Measurements from ENCODE around the gene BCL2A1.
"Not testable (repeated sequence)": the region's sequence is repeated elsewhere in the genome, so short reads cannot be mapped to it uniquely, and the experiment has no call there.

BCL2A1 gene

DNA sequence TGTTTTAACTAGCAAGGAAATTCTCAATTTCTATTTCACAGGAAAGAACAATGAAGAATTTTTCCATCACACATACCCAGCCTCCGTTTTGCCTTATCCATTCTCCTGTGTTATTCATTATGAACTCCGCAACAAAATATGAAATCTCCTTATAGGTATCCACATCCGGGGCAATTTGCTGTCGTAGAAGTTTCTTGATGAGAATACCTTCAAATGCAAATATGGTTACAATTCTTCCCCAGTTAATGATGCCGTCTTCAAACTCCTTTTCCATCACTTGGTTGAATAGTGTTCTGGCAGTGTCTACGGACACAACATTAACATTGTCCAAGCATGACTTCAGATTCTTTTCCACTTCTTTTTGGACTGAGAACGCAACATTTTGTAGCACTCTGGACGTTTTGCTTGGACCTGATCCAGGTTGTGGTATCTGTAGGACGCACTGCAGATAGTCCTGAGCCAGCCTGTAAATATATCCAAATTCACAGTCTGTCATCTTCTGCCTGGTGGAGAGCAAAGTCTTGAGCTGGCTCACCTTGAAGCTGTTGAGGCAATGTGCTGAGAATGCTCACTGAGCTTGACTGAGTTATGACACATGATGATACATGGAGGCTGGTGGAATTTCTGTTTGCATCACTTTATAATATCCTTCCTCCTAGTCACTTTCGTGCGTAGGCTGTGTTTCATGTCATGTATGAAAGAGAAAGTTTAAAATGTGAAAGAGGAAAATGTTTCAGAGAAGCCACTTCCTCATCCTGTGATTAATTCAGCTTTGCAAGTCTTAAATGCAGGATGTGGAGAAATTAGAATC lies at the start of gene BCL2A1:
TSS of gene BCL2A1 (minus strand) at position 573 of the 811 bp plus-strand sequence. CDS start at position 496, 77 bp downstream.
- no peak for DNase-seq (ENCODE audit: low read depth, low spot score)

DNA sequence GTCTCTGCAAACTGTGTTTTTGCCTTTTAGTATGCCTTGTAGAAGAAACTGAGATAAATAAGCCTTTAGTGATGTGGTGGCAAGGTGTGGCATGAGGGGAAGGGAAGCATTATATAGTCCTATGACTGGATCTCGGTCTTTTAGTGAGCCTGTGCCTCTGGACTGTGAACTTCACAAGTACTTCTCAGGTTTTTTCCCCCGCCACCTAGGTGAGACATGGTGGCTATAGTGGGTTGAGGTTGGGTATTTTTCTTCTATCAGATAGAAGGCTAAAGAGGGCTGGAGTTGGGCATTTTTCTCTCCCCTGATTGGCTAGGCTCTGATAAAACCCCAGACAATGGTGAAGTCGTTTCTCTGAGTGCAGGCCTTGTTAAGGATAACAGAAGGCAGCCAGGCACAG lies 49.7 kb upstream of the BCL2A1 start:
- no peak for DNase-seq (ENCODE audit: low read depth, low spot score)

DNA sequence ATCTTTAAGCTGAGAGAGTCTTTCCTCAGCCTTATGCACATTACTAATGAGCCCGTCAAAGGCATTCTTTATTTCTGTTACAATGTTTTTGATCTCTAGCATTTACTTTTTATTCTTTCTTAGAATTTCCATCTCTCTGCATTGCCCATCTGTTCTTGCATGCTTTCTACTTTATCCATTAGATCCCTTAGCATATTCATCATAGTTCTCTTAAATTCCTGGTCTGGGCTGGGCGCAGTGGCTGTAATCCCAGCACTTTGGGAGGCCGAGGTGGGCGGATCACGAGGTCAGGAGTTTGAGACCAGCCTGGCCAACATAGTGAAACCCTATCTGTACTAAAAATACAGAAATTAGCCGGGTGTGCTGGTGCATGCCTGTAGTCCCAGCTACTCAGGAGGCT lies 49.2 kb upstream of the BCL2A1 start:
- DNase-seq (ENCODE audit: low read depth, low spot score) = not testable (repeated sequence)

DNA sequence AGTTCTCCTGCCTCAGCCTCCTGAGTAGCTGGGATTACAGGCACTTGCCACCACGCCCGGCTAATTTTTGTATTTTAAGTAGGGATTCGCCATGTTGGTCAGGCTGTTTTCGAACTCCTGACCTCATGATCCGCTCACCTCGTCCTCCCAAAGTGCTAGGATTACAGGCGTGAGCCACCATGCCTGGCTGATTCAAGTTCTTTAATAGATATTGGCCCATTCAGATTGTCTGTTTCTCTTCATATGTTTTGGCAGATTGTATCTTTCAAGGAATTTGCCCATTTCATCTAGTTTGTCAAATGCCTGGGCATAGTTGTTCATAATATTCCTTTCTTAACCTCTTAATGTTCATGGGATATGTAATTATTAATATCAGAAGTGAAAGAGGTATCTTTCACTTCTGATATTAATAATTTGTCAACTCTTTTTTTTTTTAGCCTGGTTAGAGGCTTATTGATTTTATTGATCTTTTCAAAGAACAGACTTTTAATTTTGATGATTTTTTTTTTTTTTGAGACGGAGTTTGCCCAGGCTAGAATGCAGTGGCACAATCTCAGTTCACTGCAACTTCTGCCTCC lies 48.3 kb upstream of the BCL2A1 start:
- DNase-seq (ENCODE audit: low read depth, low spot score) = no peak

DNA sequence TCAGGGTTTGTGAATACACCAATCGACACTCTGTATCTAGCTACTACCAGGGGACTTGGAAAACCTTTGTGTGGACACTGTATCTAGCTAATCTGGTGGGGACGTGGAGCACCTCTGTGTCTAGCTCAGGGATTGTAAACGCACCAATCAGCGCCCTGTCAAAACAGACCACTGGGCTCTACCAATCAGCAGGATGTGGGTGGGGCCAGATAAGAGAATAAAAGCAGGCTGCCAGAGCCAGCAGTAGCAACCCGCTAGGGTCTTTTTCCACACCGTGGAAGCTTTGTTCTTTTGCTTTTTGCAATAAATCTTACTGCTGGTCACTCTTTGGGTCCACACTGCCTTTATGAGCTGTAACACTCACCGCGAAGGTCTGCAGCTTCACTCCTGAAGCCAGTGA lies 46.1 kb upstream of the BCL2A1 start:
- DNase-seq (ENCODE audit: low read depth, low spot score) = not testable (repeated sequence)

DNA sequence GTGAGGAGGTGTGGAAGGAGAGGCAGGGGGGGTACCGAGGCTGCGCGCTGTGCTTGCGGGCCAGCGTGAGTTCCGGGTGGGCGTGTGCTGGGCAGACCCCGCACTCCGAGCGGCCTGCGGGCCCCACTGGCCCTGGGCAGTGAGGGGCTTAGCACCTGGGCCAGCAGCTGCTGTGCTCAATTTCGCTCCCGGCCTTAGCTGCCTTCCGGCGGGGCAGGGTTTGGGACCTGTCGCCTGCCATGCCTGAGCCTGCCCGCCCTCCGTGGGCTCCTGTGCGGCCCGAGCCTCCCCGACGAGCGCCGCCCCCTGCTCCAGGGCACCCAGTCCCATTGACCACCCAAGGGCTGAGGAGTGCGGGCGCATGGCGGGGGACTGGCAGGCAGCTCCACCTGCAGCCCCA lies 45.5 kb upstream of the BCL2A1 start:
- not testable (repeated sequence) for DNase-seq (ENCODE audit: low read depth, low spot score)

DNA sequence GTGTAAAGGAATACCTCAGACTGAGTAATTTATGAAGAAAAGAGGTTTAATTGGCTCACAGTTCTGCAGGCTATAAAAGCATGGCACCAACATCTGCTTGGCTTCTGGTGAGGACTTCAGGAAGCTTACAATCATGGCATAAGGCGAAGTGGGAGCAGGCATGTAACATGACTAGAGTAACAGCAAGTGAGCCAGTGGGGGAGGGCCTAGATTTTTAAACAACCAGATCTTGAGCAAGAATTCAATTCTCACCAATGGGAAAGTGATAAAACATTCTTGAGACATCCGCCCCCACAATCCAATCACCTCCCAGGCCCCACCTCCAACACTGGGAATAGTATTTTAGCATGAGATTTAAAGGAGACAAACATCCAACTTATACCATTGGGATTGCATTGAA lies 44.2 kb upstream of the BCL2A1 start:
- DNase-seq (ENCODE audit: low read depth, low spot score) = no peak

DNA sequence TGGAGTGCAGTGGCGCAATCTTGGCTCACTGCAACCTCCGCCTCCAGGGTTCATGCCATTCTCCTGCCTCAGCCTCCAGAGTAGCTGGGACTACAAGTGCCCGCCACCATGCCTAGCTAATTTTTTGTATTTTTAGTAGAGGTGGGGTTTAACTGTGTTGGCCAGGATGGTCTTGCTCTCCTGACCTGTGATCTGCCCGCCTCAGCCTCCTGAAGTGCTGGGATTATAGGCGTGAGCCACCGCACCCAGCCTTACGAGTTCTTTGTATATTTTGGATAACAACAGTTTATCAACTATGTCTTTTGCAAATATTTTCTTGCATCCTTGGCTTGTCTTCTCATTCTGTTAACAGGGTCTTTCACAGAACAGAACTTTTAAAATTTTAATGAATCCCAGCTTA lies 43.2 kb upstream of the BCL2A1 start:
- not testable (repeated sequence) for DNase-seq (ENCODE audit: low read depth, low spot score)

DNA sequence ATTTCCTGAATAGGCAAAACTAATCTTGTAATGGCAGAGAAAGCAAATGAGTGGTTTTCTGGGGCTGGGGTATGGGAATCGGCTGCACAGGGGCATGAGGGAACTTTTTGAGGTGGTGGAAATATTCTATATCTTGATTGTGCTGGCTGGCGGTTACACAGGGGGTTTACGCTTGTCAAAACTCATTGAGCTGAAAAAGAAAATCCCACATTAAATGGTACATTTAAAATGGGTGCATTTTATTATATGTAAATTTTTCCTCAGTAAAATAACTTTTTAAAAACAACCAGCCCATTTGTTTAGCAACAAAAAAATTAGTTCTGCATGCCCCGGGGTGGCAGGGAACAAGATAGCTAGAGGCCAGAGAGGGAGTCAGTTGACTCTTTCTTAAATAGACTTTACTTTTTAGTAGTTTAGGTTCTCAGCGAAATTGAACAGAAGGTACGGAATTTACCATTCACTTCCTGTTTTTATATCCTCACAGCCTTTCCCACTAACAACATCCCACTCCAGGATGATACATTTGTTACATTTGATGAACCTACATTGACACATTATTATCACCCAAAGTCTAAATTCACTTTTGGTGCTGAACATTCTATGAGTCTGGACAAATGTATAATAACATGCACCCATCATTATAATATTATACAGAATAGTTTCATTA lies 41.2 kb upstream of the BCL2A1 start:
- no peak for DNase-seq (ENCODE audit: low read depth, low spot score)

DNA sequence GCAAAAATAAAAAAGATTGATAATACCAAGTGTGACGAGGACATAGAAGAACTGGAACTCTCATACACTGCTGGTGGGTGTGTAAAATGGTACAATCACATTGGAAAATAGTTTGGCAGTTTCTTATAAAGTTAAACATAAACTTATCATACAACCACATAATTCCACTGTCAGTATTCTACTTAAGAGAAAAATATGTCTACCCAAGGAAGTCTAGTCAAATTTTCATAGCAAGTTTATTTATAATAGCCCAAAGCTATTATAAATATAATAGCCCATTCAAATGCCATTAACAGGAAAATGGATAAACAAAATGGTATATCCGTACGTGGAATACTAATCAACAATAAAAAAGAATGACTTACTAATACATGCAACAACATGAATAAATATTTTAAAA lies 40.6 kb upstream of the BCL2A1 start:
- DNase-seq (ENCODE audit: low read depth, low spot score) = no peak

DNA sequence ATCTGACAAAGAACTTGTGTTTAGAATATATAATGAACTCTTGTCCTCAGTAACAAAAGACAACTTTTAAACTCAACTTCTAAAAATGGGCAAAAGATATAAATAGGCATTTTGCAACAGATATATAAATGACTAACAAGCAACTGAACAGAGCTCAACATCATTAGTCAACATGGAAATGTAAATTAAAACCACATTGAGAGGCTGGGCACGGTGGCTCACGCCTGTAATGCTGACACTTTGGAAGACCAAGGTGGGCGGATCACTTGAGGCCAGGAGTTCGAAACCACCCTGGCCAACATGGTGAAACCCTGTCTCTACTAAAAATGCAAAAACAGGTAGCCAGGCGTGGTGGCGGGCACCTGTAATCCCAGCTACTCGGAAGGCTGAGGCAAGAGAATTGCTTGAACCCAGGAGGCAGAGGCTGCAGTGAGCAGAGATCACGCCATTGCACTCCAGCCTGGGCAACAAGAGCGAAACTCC lies 40.1 kb upstream of the BCL2A1 start:
- not testable (repeated sequence) for DNase-seq (ENCODE audit: low read depth, low spot score)

DNA sequence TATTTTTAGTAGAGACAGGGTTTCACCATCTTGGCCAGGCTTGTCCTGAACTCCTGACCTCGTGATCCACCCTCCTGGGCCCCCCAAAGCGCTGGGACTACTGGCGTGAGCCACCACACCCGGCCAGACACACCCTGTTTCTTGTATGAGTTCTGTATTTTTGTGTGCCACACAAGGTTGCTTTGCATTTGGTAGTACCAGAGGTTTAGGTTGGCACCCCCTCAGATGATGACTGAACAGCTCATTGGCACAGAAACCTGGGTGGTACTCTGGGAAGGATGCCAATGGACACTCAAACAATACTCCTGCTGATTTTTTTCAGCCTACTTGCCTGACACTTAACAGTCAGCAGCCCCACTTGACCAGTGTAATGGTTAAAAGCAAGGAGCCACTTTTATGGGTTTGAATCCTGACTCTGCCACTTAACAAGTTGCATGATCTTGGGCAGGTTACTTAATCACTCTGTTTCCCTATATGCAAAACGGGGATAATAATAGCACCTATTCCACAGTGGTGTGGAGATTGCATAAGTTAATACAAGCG lies 39.2 kb upstream of the BCL2A1 start:
- DNase-seq (ENCODE audit: low read depth, low spot score) = no peak

DNA sequence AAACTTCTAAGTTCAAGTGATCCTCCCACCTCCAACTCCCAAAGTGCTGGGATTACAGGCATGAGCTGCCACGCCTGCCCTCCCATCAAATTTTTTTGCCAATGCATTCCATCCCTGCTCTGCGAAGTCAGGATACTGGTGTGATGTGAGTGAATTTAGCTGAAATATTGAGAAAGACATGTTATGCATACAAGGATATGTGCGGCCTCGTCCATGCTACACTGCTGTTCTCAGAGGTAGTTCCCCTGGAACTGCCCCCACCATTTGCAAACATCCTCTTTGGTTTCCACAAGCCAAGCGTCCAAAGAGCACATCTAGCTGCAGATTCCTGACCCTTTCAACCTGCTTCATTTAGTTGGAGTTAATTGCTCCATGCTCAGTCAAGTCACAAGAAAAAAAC lies 36.5 kb upstream of the BCL2A1 start:
- no peak for DNase-seq (ENCODE audit: low read depth, low spot score)

DNA sequence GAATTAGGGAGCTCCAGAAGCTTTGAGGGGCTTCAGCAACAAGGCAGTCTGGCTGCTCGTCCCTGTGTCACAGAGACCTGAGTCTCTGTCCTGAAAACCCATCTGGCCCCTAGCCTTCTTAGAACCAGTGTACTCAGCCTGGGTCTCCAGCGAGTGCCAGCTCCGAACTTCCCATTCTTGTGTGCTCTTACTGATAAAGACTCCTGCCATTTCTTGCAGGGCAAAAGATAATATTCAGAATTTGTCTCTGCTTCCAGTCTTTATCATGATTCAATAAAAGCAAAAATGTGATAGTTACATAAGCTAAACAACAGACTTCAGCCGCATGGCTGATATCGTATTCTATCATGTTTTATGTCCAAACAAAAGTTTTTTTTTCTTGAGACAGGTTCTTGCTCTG lies 36.0 kb upstream of the BCL2A1 start:
- DNase-seq (ENCODE audit: low read depth, low spot score) = no peak

DNA sequence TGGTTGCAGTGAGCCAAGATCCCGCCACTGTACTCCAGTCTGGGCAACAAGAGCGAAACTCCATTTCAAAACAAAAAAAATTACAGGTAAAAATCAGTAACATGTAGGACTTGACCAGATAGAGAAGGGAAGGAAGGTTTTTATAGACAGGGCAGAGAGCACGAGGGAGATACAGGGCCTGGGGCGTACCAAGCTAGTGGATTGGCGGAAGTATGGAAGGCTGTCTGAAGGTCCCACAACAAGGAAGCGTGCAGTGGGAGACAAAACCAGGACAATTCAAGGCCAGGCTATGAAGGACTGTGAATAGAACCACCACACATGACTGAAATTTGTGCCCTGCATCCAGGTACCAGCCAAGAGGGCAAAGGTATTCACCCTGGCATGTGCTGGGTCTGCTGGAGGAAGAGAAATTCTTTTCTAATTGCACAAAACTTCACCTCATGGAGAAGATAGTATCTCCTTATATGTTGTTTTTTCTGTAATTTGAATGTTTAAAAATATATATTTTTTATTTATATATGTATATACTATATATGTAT lies 33.0 kb upstream of the BCL2A1 start:
- DNase-seq (ENCODE audit: low read depth, low spot score) = no peak

DNA sequence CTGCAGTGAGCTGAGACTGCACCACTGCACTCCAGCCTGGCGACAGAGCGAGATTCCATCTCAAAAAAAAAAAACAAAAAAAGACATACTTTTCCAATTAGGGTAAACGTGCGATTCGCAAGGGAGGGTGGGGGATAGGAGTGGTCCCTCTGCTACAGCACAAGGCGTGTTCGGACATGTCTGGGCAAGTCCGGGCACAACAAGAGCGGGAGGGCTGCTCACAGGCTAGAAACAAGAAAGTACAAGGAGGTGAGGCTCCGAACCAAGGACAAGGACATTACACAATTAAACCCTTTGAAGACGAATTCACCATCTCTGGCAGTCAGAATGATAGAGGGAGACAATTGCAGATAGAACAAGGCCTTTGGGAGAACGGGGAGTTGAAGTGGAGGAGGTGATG lies 32.2 kb upstream of the BCL2A1 start:
- DNase-seq (ENCODE audit: low read depth, low spot score) = no peak

DNA sequence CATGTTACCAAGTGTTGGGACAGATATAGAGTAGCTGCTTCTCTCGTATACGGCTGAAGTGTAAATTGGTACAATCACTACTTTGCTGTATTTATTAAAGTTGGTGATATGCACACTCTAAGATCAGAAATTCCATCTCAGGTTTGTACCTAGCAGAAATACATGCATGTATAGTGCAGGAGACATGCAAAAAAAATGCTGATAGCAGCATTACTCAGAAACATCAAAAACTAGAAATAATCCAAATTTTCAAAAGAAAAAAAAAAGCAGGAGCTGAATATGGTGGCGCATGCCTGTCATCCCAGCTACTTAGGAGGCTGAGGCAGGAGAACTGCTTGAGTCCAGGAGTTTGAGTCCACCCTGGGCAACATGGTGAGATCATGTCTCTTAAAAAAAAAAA lies 31.3 kb upstream of the BCL2A1 start:
- no peak for DNase-seq (ENCODE audit: low read depth, low spot score)

DNA sequence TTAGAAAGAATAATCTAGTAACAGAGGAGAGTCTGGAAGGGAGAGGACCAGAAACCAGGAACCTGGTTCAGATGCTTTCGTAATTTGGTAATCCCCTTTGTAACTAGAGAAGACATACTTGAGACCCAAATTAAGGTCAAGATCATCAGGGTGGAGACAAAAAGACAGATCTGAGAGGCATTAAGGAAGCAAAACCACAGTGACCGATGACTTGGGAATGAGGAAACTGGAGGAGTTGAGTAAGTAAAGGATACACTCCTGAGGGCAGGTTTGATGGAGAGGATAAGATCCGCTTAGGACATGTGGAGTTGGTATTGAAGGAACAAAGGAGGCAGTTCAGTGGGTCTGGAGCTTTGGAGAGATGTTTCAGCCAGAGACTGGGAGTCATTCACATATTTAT lies 23.6 kb upstream of the BCL2A1 start:
- no peak for DNase-seq (ENCODE audit: low read depth, low spot score)

DNA sequence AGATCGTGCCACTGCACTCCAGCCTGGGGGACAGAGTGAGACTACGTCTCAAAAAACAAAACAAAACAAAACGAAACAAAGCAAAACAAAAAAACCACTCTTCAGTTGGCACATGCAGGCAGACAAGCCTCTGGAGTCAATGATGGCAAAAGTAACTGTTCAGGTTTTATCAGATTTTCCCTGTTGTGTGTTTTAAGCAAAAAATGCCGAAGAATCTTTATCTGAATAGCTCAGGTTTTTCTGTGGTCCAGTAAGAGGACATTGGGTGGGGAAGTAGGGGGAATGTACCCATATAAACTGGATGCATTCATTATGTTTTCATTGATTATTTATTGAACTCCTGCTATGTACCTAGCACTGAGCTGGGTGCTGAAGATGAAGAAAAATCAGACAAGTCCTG lies 20.8 kb upstream of the BCL2A1 start:
- no peak for DNase-seq (ENCODE audit: low read depth, low spot score)

DNA sequence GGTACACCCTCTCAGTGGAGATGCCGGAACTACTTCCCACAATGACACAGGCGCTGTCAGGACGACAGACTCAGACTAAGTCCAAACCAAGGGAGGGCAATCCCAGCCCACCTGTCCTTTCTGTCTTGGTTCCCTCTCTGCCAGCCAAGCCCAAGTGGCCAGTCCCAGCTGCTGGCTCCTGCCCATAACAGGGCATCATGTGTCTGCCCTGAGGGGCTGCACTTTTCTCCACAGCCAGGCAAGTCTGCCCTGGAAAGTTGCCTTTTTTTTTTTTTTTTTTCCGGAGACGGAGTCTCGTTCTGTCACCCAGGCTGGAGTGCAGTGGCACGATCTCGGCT lies 20.0 kb upstream of the BCL2A1 start:
- DNase-seq (ENCODE audit: low read depth, low spot score) = no peak

DNA sequence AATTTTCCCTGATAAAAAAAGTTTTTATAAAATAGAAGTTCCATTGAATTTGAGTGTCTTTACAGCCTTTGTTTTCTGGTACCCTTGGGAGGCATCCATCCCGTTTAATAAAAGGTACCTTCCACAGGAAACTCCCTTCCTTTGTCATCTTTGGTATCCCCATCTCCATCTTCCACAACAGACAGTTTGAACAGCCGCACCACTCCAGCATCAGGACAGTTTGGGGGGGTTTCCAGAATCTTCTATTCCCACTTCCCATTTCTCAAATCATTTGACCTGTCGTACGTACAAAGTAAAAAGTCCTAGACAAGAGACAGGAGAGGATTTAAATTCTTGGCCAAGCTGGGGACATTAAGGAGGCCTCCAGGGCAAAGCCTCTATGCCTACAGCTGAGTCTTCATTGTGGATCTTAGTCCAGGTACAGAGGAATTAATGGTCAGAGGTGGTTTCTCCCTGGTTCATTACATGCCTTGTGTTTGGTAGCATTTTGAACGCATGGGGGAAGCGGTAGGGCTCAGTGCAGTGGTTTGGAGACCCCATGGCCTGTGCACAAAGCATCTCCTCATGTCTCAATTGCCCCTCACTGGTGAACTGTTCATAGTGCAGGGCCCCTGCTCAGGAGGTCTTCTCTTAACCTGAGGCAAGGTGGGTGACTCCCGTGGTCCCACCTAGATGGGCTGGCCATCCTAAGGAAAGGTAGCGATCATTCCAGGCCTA lies 19.4 kb upstream of the BCL2A1 start:
- no peak for DNase-seq (ENCODE audit: low read depth, low spot score)

DNA sequence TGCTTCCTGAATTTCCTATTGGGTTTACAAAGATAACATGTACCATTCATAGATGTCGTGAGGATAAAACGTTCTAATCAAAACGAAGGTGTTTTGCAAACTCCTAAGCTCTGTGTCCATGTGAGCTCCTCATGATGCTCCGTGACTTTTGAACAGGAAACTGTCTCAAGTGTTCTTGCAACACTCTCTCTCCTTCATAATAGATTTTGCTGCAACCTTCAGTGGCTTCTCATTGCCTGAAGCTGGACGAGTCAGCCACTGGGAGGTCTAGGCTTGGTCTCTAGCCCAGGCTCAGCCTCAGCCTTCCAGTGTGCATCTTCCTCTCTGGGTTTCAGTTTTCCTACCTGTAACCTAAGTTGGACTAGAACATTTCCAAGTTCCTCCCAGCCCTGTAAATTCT lies 18.7 kb upstream of the BCL2A1 start:
- DNase-seq (ENCODE audit: low read depth, low spot score) = no peak

Measured in brain pericyte (primary cell).